AG09309 (cell line): ENCODE results near the gene MYZAP.
A peak's percentile ranks its signal among the peaks of the same experiment; 100 is the strongest.

Experiments
- DNase-seq: peaks from one replicate; pipeline ENCODE4 v3.0.0-alpha.2; 2010; ENCODE audit warnings: low read depth
- H3K4me3 ChIP-seq: 2 replicates; pipeline ENCODE4 v1.5.1; 2011; ENCODE audit warnings: mild to moderate bottlenecking, low read depth, low read length, moderate library complexity; ENCODE audit not compliant: control insufficient read depth
- CTCF ChIP-seq: IDR thresholded peaks from 2 replicates; pipeline ENCODE4 v1.5.1; 2011; ENCODE audit warnings: mild to moderate bottlenecking, low read depth, low read length, inconsistent platforms; ENCODE audit not compliant: insufficient read depth, control insufficient read depth; ENCODE audit errors: missing control alignments

The MYZAP gene

DNA sequence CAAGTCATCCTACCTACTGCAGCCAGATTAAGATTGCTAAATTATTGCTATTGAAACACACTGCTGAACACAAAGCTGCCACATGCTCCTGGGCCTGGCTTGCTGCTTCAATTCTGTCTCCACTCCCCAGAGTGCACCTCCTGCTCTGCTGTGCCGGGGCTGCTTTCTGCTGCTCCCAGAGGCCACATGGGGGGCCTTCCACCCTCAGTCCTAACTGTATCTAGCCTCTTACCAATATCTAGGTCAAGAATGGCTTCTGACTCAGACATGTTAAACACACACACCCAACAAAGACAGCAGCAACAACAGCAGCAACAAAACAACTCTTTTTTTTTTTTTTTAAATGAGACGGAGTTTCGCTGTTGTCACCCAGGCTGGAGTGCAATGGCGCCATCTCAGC, 33.0 kb downstream of the MYZAP start:
- no peak for TF ChIP-seq CTCF
- no peak for DNase-seq
- no peak overlapping the region for H3K4me3 ChIP-seq

GRCh38 chr15:57625703-57626448, 34.2 kb downstream of the MYZAP start:
- H3K4me3 ChIP-seq = no peak overlapping the region
- no peak for TF ChIP-seq CTCF
- DNase-seq = no peak

GRCh38 chr15:57626713-57627440, 35.2 kb downstream of the MYZAP start:
- no peak overlapping the region for H3K4me3 ChIP-seq

DNA sequence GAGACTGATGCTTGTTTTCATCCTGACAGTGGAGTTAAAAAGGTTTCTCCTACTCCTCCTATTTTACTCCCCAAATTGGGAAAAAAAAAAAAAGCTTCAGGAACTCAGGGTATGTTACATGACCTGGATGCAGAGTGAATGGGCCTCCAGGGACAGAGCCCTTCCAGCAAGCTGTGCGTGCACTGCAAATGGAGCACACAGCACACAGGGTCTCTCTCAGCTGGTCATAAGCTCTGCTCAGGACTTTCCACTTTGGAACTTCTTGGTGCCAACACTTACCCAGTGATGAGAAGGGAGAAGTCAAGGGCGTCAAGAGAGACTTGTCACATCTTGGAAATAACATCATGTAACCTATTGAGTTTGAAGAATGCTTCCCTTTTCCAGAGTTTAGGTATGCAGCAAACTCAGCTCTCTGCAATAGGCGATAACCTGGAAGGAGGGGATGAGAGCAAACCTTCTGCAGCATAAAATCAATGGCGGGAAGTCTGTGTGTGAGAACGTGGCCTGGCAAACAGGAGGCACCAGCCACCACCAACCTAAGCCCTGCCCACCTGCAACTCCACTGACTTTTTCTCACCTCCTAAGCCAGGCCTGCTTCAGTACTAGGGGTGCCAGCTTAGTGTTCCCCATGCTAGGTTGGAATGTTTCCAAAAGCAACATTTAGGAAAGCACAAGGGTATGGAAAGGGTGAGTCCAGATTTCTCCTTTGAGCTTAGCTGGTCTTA, 39.8 kb downstream of the MYZAP start:
- H3K4me3 ChIP-seq = no peak overlapping the region
- no peak for DNase-seq
- TF ChIP-seq CTCF = no peak

More at GRCh38 chr15:57626713-57627440, 35.2 kb downstream of the MYZAP start:
- DNase-seq = no peak
- no peak for TF ChIP-seq CTCF

DNA sequence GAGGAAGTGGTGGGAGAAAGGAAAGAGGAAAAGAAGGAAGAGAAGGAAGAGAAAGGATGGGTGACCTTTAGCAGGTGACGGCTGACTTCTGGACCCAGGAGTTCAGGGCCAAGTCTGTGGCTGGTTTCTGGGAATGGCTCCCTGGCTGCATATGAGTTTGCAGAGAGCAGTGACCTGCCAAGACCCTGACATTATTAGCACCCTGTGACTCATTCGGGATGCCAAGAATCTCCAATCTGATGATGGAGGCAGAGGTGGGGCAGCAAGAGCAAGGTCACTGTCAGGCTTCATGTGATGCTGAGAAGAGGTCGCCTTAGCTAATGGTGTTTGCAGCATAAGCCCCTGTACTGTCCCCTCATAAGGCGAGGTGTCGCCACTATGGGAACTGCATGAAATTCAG, 42.6 kb downstream of the MYZAP start:
- no peak overlapping the region for H3K4me3 ChIP-seq
- TF ChIP-seq CTCF = no peak
- no peak for DNase-seq

GRCh38 chr15:57635300-57635909, 43.7 kb downstream of the MYZAP start:
- peak; percentile 27 for TF ChIP-seq CTCF
- DNase-seq = no peak
- no peak overlapping the region for H3K4me3 ChIP-seq
